ENCODE results near the gene SP6. TPM values are rescaled to one million over a fixed set of nuclear protein-coding genes. Genes with fewer than 3 reads are reported as not detected.

SP6 gene
- total and polyA plus RNA-seq, 3 donors from 2014 or later = 0.31 to 0.79 (median 0.43) TPM

- intact Hi-C loops (cut with DNase I; ENCODE audit: low total_unique reads) = no loop called here
- 0% methylated on average over 26 to 46 of the region's 70 CpGs for WGBS, 2 donors
- Histone ChIP-seq H3K27me3 (no peaks in the 10 kb centered on the region), H3K4me3 (peak within 1 kb of the TSS; percentile 90 to 91), H3K36me3 (ENCODE audit: low read depth, missing control alignments) (no peaks in the 10 kb centered on the region), H3K4me1 (peaks cover 22% of the 10 kb centered on the region), H3K9me3 (no peaks in the 10 kb centered on the region), H3K27ac (peak within 1 kb of the TSS; percentile 100)
- no peak for TF ChIP-seq POLR2A (IDR thresholded peaks at IDR 0.05)
- peak in 2 of 3 experiments; percentile 48 to 82 for TF ChIP-seq CTCF (IDR thresholded peaks at IDR 0.05)
- DNase-seq = peak; percentile 100
Observed at GRCh38 chr17:47895856-47896671, 45.1 kb upstream of the SP6 start, which contains the start of gene SP2. TSS of gene SP2 (plus strand) at chr17:47896236. CDS start at chr17:47896287, 51 bp downstream.

DNA sequence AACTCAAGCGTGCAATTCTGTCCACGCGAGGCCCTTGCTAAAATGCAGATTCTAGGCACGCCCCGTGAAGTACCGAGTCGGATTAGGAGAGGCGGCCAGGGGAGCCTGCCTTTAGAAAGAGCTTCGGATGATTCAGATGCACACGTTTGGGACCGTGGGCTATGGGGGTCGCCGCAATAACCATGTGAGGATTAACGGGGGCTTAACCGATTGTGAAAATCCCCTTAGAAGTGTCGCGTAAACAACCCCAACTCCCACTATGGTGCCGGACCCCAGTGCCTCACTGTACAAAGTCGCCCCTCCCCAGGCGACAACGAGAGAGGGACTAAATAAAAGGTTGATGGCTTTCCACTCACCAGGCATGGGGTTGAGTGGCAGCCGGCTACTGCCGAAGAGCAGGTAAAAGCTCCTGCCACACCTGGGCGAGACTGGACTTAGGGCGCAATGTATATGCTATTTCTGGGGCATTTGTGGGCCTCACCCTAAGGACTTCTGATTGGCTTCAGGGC lies 44.4 kb upstream of the SP6 start:
- Histone ChIP-seq H3K4me1 (peaks cover 22% of the 10 kb centered on the region), H3K4me3 (peak overlapping the region; percentile 67 to 78), H3K27ac (peak overlapping the region; percentile 79 to 81), H3K36me3 (ENCODE audit: low read depth, missing control alignments) (no peaks in the 10 kb centered on the region), H3K9me3 (no peaks in the 10 kb centered on the region), H3K27me3 (no peaks in the 10 kb centered on the region)
- 0 to 1% methylated on average over 24 to 25 of the region's 25 CpGs for WGBS, 2 donors
- peak; percentile 41 for DNase-seq
- TF ChIP-seq CTCF (IDR thresholded peaks at IDR 0.05) = no peak
- TF ChIP-seq POLR2A (IDR thresholded peaks at IDR 0.05) = peak; percentile 64
- intact Hi-C loops (cut with DNase I; ENCODE audit: low total_unique reads) = no loop called here

DNA sequence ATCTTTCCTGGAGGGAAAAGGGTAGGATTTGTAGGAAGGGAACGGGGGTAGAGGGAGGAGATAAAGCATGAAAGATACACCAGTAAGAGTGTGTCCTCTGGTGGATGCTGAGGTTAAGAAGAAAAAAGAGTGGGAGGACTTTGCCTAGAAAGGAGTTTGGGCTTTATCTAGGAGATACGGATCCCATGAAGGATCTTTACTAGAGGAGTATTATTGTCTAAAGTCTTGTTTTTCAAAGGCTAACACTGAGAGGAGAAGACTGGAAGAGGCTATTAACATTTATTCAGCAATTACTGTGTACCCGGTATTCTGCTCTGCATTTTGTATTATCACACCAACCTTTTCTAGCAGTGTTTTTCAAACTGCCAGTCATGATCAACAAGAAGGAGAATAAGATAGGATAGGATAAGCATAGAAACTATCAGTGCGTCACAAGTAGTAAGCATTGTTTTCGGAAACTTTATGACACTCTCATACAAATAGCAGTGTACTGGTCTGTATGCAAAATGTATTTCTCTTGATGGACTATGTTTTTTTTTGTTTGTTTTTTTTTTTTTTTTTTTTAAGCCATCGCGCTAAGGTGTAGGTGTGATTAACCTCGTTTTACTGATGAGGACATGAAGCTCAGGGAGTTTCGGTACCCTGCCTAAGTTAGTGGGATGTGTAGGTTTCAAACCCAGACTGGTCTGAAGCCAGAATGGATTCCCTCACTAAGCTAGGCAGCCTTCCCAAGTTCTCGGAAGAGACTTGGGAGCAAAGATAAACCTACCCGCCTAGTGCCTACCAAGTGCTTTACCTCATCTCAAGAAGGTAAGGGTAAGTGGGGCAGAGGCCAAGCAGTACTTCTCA lies 43.8 kb upstream of the SP6 start:
- DNase-seq = no peak
- Histone ChIP-seq H3K27ac (peak overlapping the region; percentile 79 to 81), H3K9me3 (no peaks in the 10 kb centered on the region), H3K4me3 (peak overlapping the region; percentile 67 to 78), H3K27me3 (no peaks in the 10 kb centered on the region), H3K36me3 (ENCODE audit: low read depth, missing control alignments) (no peaks in the 10 kb centered on the region), H3K4me1 (peaks cover 22% of the 10 kb centered on the region)
- 19 to 24% methylated on average over 11 of the region's 11 CpGs for WGBS, 2 donors
- intact Hi-C loops (cut with DNase I; ENCODE audit: low total_unique reads) = loop anchor here (5.0 kb wide), 1 partner anchor 53 kb away; no protein-coding TSS in a partner anchor
- no peak for TF ChIP-seq CTCF (IDR thresholded peaks at IDR 0.05)
- TF ChIP-seq POLR2A (IDR thresholded peaks at IDR 0.05) = no peak

- Histone ChIP-seq H3K9me3 (no peaks in the 10 kb centered on the region), H3K27ac (no peak overlapping the region), H3K27me3 (no peaks in the 10 kb centered on the region), H3K4me1 (peaks cover 10% of the 10 kb centered on the region), H3K36me3 (ENCODE audit: low read depth, missing control alignments) (no peaks in the 10 kb centered on the region), H3K4me3 (no peak overlapping the region)
- 88 to 91% methylated on average over 4 of the region's 4 CpGs for WGBS, 2 donors
- intact Hi-C loops (cut with DNase I; ENCODE audit: low total_unique reads) = loop anchor here (5.0 kb wide), 1 partner anchor 56 kb away; no protein-coding TSS in a partner anchor
- DNase-seq = no peak
- no peak for TF ChIP-seq POLR2A (IDR thresholded peaks at IDR 0.05)
- TF ChIP-seq CTCF (IDR thresholded peaks at IDR 0.05) = no peak
Observed at GRCh38 chr17:47891545-47892088, 40.7 kb upstream of the SP6 start.
